D721Med (cell line): Measurements from ENCODE around the gene ABCC12.

Experiments used
- DNase-seq: peaks from one replicate; pipeline ENCODE4 v3.0.0; 2011; ENCODE audit warnings: low spot score; ENCODE audit not compliant: insufficient read length
- FAIRE-seq: peaks from 2 replicates; lab custom pipeline; 2011; peaks lifted over from hg19 to GRCh38; lab: Jason Lieb, UNC
- TF ChIP-seq, protein P1 (sequence below): IDR thresholded peaks from 2 replicates; pipeline ENCODE4 v1.5.1; 2012; ENCODE audit warnings: mild to moderate bottlenecking, control low read depth; ENCODE audit not compliant: insufficient read depth; ENCODE audit errors: missing control alignments

The ABCC12 gene

DNA sequence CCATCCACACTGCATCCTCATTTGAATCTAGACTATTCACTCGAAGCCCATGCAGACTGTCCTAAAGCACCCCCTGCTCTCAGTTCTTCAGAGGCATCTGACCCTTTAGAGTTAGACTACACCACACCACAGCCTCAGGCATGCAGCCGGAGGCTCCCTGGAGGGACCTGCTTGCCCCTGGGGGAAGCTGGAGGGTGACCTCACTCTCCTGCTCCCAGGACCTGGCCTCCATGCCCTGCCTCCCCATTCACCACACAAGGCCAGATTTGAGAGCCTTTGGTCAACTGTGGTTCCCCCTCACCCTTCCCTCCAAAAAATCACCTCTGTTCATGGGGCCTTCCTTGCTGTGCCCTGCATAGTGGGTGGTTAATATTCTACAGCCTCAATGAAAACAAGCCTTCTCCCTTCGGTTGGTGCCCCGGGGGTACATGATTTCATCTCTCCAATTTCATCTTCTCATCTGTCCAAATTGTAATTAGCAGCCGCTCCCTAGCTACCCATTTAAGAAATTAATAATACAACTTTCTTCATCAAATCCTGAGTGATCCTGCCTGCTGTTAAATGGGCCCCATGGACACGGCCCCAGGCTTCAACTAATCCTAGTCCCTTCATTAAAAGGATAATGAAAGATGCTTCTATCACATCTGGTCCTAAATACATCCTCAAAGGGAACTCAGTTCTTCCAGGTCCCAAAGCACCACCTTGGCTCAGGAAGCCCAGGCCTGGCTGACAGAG, 24.4 kb downstream of the ABCC12 start:
- DNase-seq = no peak
- no peak for FAIRE-seq
- TF ChIP-seq, protein P1, sequence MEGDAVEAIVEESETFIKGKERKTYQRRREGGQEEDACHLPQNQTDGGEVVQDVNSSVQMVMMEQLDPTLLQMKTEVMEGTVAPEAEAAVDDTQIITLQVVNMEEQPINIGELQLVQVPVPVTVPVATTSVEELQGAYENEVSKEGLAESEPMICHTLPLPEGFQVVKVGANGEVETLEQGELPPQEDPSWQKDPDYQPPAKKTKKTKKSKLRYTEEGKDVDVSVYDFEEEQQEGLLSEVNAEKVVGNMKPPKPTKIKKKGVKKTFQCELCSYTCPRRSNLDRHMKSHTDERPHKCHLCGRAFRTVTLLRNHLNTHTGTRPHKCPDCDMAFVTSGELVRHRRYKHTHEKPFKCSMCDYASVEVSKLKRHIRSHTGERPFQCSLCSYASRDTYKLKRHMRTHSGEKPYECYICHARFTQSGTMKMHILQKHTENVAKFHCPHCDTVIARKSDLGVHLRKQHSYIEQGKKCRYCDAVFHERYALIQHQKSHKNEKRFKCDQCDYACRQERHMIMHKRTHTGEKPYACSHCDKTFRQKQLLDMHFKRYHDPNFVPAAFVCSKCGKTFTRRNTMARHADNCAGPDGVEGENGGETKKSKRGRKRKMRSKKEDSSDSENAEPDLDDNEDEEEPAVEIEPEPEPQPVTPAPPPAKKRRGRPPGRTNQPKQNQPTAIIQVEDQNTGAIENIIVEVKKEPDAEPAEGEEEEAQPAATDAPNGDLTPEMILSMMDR = no peak

DNA sequence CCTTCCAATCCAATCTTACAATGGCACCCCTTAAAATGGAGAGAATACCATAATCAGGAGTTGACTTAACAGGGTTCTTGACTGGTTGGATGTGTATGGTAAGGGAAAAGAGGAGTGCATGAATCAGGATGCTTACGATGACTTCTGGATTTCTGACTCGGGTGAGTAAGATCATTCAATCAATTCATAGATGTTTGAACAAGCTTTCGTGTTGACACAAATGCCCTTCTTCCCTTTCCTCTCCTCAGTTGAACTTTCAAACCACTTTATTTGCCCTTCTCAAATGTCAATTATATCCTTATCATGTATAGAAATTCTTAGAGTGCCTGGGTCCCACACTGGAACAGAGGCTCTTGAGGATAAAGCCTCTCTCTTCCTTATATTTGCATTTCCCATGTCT, 25.9 kb downstream of the ABCC12 start:
- FAIRE-seq (no peak), DNase-seq (no peak)
- TF ChIP-seq, protein P1 = no peak

DNA sequence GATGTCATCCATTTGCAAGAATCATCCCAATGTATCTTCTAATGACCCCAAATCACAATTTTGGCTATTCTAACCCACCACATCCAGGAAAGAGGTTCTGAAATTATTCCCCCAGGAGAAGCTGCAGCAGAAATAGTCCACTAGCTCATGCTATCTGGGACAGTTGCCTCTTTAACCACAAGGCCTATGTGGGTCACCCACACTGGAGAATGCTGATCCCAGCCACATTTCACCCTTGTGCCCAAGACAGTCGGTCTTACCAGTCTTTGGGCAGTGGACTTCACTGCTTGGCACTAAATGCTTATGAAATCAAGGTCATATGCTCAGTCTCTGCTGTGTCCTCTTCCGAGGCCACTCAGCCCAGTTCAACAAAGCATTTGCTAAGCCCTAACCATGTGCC, 27.0 kb downstream of the ABCC12 start:
- FAIRE-seq = no peak
- DNase-seq = no peak
- TF ChIP-seq, protein P1 = no peak

DNA sequence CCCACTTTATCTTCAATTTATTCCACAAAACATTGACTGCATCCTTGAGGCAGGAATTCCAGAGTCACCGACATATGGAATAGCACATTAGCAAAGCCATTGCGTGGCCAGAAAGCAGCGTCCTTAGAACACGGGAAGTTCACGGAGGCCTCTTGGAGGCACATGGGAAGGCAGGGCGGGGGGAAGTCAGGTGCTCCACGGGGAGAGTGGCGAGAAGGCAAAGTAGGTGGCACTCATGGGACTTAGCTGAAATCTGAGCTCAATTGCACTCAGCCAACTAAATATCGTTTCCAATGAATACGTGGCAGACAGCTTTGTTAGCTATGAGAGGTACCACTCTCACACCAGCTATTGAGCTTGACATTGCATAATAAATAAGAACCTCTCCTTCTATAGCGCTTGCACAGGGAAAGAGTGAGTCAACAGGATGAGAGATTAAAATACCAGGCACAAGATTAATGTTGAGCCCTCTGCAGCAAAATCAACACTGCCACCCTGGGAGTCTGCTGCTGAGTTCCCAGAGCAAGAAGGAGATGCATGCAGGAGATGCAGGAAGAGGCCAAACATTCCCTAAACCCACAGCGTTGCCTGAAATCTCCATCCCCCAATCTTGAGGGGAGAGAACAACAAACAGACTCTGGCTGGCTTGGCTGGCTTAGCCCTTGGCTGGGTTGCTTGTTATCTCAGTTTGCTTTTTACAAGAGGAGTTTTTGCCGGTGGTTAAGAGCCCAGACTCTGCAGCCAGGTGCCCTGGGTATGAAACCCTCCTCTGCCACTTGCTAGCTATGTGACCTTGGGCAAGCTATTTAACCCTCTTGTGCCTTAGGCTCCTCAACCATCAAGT, 28.8 kb downstream of the ABCC12 start:
- TF ChIP-seq, protein P1 = no peak
- DNase-seq = no peak
- FAIRE-seq = no peak

- no peak for FAIRE-seq
Measured at GRCh38 chr16:48125888-48126287, 29.9 kb downstream of the ABCC12 start.

DNA sequence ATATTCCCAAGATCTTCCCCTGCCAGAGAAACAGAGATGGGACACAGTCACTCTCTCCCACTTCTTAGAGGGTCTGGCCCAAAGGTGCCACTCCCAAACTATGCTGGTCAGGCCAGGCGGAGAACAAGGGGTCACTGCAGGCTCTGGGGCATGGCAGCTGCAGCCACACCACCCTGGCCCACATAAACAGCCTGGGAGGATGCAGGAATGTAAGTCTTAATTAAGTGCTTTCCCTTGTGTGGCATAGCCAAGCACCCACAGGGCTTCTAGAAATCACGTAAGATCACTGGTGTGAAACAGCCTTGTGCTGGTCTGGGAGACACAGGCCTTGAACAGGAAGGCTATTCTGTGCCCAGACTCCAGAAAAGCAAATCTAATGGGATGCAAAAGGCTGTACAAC, 31.5 kb downstream of the ABCC12 start:
- DNase-seq (no peak), FAIRE-seq (no peak)
- TF ChIP-seq, protein P1 = no peak

More at GRCh38 chr16:48125888-48126287, 29.9 kb downstream of the ABCC12 start:
- TF ChIP-seq, protein P1 = no peak
- DNase-seq = no peak
